Endodermal cell (in vitro differentiated cells): Measurements from ENCODE around the gene LENEP. TPM values are rescaled to one million over a fixed set of nuclear protein-coding genes. Genes with fewer than 3 reads are reported as not detected.

Experiments used
- DNase-seq: peaks from one replicate; pipeline ENCODE4 v3.0.0-alpha.2; 2017
- H3K27ac ChIP-seq: 2 replicates; pipeline ENCODE4 v1.5.1; 2013; ENCODE audit warnings: mild to moderate bottlenecking, low read depth, low read length, moderate library complexity
- H3K27me3 ChIP-seq: 2 replicates; pipeline ENCODE4 v1.6.1; 2013; ENCODE audit warnings: mild to moderate bottlenecking, low read length, moderate library complexity; ENCODE audit not compliant: insufficient read depth, control insufficient read depth, poor library complexity, severe bottlenecking
- H3K36me3 ChIP-seq: 2 replicates; pipeline ENCODE4 v1.7.0; 2013; ENCODE audit warnings: mild to moderate bottlenecking, low read length, moderate library complexity; ENCODE audit not compliant: control insufficient read depth, insufficient read depth
- H3K4me1 ChIP-seq: one replicate; pipeline ENCODE4 v1.7.0; 2013; ENCODE audit warnings: low read length; ENCODE audit not compliant: control insufficient read depth, insufficient read depth
- H3K4me3 ChIP-seq: 2 replicates; pipeline ENCODE4 v1.5.1; 2013; ENCODE audit warnings: mild to moderate bottlenecking, low read length, moderate library complexity
- H3K9ac ChIP-seq: 2 replicates; pipeline ENCODE4 v1.6.1; 2013; ENCODE audit warnings: mild to moderate bottlenecking, low read length, moderate library complexity; ENCODE audit not compliant: poor library complexity, severe bottlenecking; ENCODE audit errors: extremely low read depth
- H3K9me3 ChIP-seq: 2 replicates; pipeline ENCODE4 v1.6.1; 2013; ENCODE audit warnings: mild to moderate bottlenecking, low read length, moderate library complexity; ENCODE audit not compliant: control insufficient read depth
- H3K27ac Mint-ChIP-seq: 2 replicates; pipeline ENCODE4 v1.8.0; 2020; ENCODE audit warnings: mixed read lengths
- H3K27me3 Mint-ChIP-seq: 2 replicates; pipeline ENCODE4 v1.8.0; 2021; ENCODE audit warnings: mild to moderate bottlenecking, mixed read lengths; ENCODE audit not compliant: insufficient read depth
- H3K36me3 Mint-ChIP-seq: 2 replicates; pipeline ENCODE4 v1.8.0; 2020; ENCODE audit warnings: low read depth, mixed read lengths
- H3K4me1 Mint-ChIP-seq: 2 replicates; pipeline ENCODE4 v1.8.0; 2020; ENCODE audit warnings: mixed read lengths
- H3K4me3 Mint-ChIP-seq: 2 replicates; pipeline ENCODE4 v1.8.0; 2020; ENCODE audit warnings: mild to moderate bottlenecking, moderate library complexity, mixed read lengths
- H3K9me3 Mint-ChIP-seq: 2 replicates; pipeline ENCODE4 v1.8.0; 2020; ENCODE audit warnings: mild to moderate bottlenecking, mixed read lengths
- CTCF ChIP-seq: fragments of 200-600 bp; sonication (generic); conservative IDR thresholded peaks from 2 replicates; pipeline ENCODE4 v1.5.0; 2021; ENCODE audit warnings: antibody characterized with exemption, mild to moderate bottlenecking
- WGBS, 2 experiments: methylation state at CpG; one replicate each; pipeline versions ENCODE4 v1.1.5 to v1.1.7; 2013; ENCODE audit warnings: missing lambda C conversion rate in 2 of 2, mixed read lengths in 1 of 2; ENCODE audit not compliant: insufficient coverage in 1 of 2, insufficient read length in 1 of 2; 5-methylcytosine and 5-hydroxymethylcytosine counted together
- microRNA-seq: library from miRNA; unstranded; fragments of <30 nt; microRNA quantifications from one replicate; pipeline ENCODE4 v1.2.0, GENCODE V29; 2020; ENCODE audit warnings: borderline microRNAs expressed
- total RNA-seq, 2 donors: library from RNA; stranded (reverse); fragmentation: NEBNext Ultra II Directional in 1 of 2; extraction: Animal tissue kit (Norgen Biotek cat#: 25700) in 1 of 2; gene quantifications; 2 replicates in 1 of 2; 3 replicates in 1 of 2; pipeline ENCODE4 v1.2.1, GENCODE V29; 2021

Gene LENEP
- total RNA-seq, 2 donors from 2014 or later: 2.0 TPM; not detected in 1

- H3K27ac Mint-ChIP-seq: no peak overlapping the region
- Histone ChIP-seq H3K27me3 (no peaks in the 10 kb centered on the region), H3K36me3 (no peaks in the 10 kb centered on the region), H3K9me3 (no peaks in the 10 kb centered on the region), H3K27ac (no peak overlapping the region), H3K4me3 (no peak overlapping the region), H3K4me1 (no peaks in the 10 kb centered on the region), H3K9ac (no peak overlapping the region)
- no peaks in the 10 kb centered on the region for H3K9me3 Mint-ChIP-seq
- no peak overlapping the region for H3K4me3 Mint-ChIP-seq
- peaks cover 8% of the 10 kb centered on the region for H3K4me1 Mint-ChIP-seq
- no peak for TF ChIP-seq CTCF
- DNase-seq: no peak
- no peaks in the 10 kb centered on the region for H3K36me3 Mint-ChIP-seq
- peaks cover 19% of the 10 kb centered on the region for H3K27me3 Mint-ChIP-seq
- WGBS, 2 experiments: 86% methylated on average over 4 to 12 of the region's 12 CpGs
These were observed 49.9 kb downstream of the LENEP start for GRCh38 chr1:155043301-155043702.

DNA sequence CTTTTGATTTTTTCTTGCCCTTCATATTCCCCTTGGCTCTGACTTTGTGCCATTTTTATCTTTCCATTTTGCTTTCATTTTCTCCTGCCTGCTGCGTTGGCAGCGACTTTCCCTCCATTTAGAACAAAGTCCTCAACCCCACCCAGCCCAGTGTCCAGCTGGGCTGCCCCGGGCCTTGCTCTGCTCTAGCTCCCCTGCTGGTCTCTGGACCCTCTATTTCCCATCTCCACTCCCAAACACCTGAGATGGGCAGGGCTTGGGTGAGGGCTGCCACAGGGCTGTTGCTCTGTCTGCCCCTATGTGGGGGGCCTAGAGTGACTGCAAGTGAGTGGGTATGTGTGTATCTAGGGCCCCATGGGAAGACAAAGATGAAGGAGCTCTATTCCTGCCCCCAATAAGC is 50.4 kb downstream of the LENEP start:
- no peak overlapping the region for H3K4me3 ChIP-seq
- no peak overlapping the region for H3K27ac ChIP-seq
- Mint-ChIP-seq H3K4me1 (peaks cover 5% of the 10 kb centered on the region), H3K36me3 (no peaks in the 10 kb centered on the region), H3K27ac (no peak overlapping the region), H3K4me3 (no peak overlapping the region), H3K9me3 (no peaks in the 10 kb centered on the region), H3K27me3 (peaks cover 16% of the 10 kb centered on the region)
- no peaks in the 10 kb centered on the region for H3K27me3 ChIP-seq
- H3K9ac ChIP-seq: no peak overlapping the region
- H3K36me3 ChIP-seq: no peaks in the 10 kb centered on the region
- 92% methylated on average over 3 of the region's 3 CpGs; no CpG with 5 or more reads in 1 of the 2 experiments for WGBS, 2 experiments
- H3K4me1 ChIP-seq: no peaks in the 10 kb centered on the region
- DNase-seq: no peak
- TF ChIP-seq CTCF: no peak
- H3K9me3 ChIP-seq: no peaks in the 10 kb centered on the region

Small RNAs within 50 kb of the gene (microRNA-seq; reads per million reads assigned to microRNA genes)
- not detected for gene MIR4258

Other genes starting within 250 kb of the LENEP start
- under 1 TPM; 0.57 to 0.75 TPM for gene KCNN3, start 123.3 kb upstream of the LENEP start, total RNA-seq
- gene PMVK, start 56.9 kb upstream of the LENEP start, total RNA-seq: 10 to 100 TPM; 16.0 to 16.4 TPM
- 10 to 100 TPM; 42.5 to 61.3 TPM for gene PBXIP1, start 37.5 kb upstream of the LENEP start, total RNA-seq
- 10 to 100 TPM; 33.4 to 40.4 TPM for gene PYGO2, start 31.8 kb upstream of the LENEP start, total RNA-seq
- 100 to 1,000 TPM; 157 to 231 TPM for gene SHC1, start 22.8 kb upstream of the LENEP start, total RNA-seq
- 100 to 1,000 TPM; 145 to 229 TPM for gene CKS1B, start 18.9 kb upstream of the LENEP start, total RNA-seq
- gene FLAD1, start 10.2 kb upstream of the LENEP start, total RNA-seq: 10 to 100 TPM; 61.9 to 65.0 TPM
- gene ZBTB7B, start 9.2 kb downstream of the LENEP start, total RNA-seq: 10 to 100 TPM; 21.2 to 23.3 TPM
- gene DCST2, start 40.2 kb downstream of the LENEP start, total RNA-seq: 1 to 10 TPM in 1 of 2 donors, under 1 TPM in 1; 0.44 to 2.0 TPM
- not detected for gene DCST1, start 40.2 kb downstream of the LENEP start, total RNA-seq
- 10 to 100 TPM; 13.4 to 16.5 TPM for gene ADAM15, start 57.7 kb downstream of the LENEP start, total RNA-seq
- 10 to 100 TPM; 15.9 to 17.9 TPM for gene EFNA4, start 70.2 kb downstream of the LENEP start, total RNA-seq
- 1 to 10 TPM; 3.1 to 6.0 TPM for gene EFNA3, start 85.3 kb downstream of the LENEP start, total RNA-seq
- gene EFNA1, start 134.3 kb downstream of the LENEP start, total RNA-seq: 1 to 10 TPM; 3.6 to 5.0 TPM
- 10 to 100 TPM; 25.1 to 29.8 TPM for gene SLC50A1, start 142.3 kb downstream of the LENEP start, total RNA-seq
- 10 to 100 TPM; 48.8 to 73.4 TPM for gene DPM3, start 146.9 kb downstream of the LENEP start, total RNA-seq
- gene KRTCAP2, start 179.7 kb downstream of the LENEP start, total RNA-seq: 100 to 1,000 TPM; 143 to 152 TPM
- gene TRIM46, start 180.3 kb downstream of the LENEP start, total RNA-seq: 1 to 10 TPM; 5.1 to 7.1 TPM
- gene THBS3, start 214.3 kb downstream of the LENEP start, total RNA-seq: 10 to 100 TPM; 17.6 to 27.9 TPM
- 10 to 100 TPM; 47.3 to 63.2 TPM for gene MTX1, start 215.1 kb downstream of the LENEP start, total RNA-seq